Keratinocyte (primary cell): Measurements from ENCODE around the gene ST8SIA5. TPM values are rescaled to one million over a fixed set of nuclear protein-coding genes. Genes with fewer than 3 reads are reported as not detected.

Source experiments
- DNase-seq: peaks from one replicate; pipeline ENCODE4 v3.0.0-alpha.2; 2011; ENCODE audit warnings: low read depth, missing footprints, low spot score
- FAIRE-seq: peaks from 2 replicates; lab custom pipeline; 2011; peaks lifted over from hg19 to GRCh38; lab: Jason Lieb, UNC
- H2AFZ ChIP-seq: 2 replicates; pipeline ENCODE4 v1.6.0; 2012; ENCODE audit warnings: low read length, control low read depth, inconsistent platforms; ENCODE audit not compliant: control insufficient read depth
- H3K27ac ChIP-seq: 2 replicates; pipeline ENCODE4 v1.5.1; 2011; ENCODE audit warnings: low read length; ENCODE audit not compliant: control insufficient read depth, insufficient read depth
- H3K27me3 ChIP-seq: 3 replicates; pipeline ENCODE4 v1.6.0; 2011; ENCODE audit warnings: low read length; ENCODE audit not compliant: control insufficient read depth, insufficient read depth; ENCODE audit errors: extremely low read depth
- H3K36me3 ChIP-seq, 2 experiments: 2 replicates in 1 of 2; 3 replicates in 1 of 2; pipeline ENCODE4 v1.5.1; 2011; ENCODE audit warnings: low read length in 2 of 2, mild to moderate bottlenecking in 1 of 2; ENCODE audit not compliant: control insufficient read depth in 2 of 2, insufficient read depth in 2 of 2; ENCODE audit errors: extremely low read depth in 1 of 2
- H3K4me1 ChIP-seq: 3 replicates; pipeline ENCODE4 v1.5.1; 2011; ENCODE audit warnings: low read length; ENCODE audit not compliant: control insufficient read depth, insufficient read depth; ENCODE audit errors: extremely low read depth
- H3K4me2 ChIP-seq: 3 replicates; pipeline ENCODE4 v1.6.0; 2011; ENCODE audit warnings: low read depth, low read length; ENCODE audit not compliant: control insufficient read depth, insufficient read depth; ENCODE audit errors: extremely low read depth
- H3K4me3 ChIP-seq, 3 experiments: fragments of 200-600 bp in 1 of 3; sonication (generic) in 1 of 3; 2 replicates in 2 of 3; 3 replicates in 1 of 3; pipeline ENCODE4 v1.5.1; 2011 to 2016; ENCODE audit warnings: low read length in 3 of 3, mild to moderate bottlenecking in 3 of 3, control low read depth in 2 of 3, inconsistent platforms in 1 of 3, low read depth in 1 of 3, mixed read lengths in 1 of 3, mixed run types in 1 of 3, moderate library complexity in 1 of 3; ENCODE audit not compliant: control insufficient read depth in 2 of 3, insufficient read depth in 2 of 3; ENCODE audit errors: extremely low read depth in 1 of 3
- H3K79me2 ChIP-seq: 2 replicates; pipeline ENCODE4 v1.6.0; 2012; ENCODE audit warnings: low read length; ENCODE audit not compliant: control insufficient read depth, insufficient read depth
- H3K9ac ChIP-seq: 3 replicates; pipeline ENCODE4 v1.6.0; 2011; ENCODE audit warnings: low read length; ENCODE audit not compliant: control insufficient read depth, insufficient read depth; ENCODE audit errors: extremely low read depth
- H3K9me1 ChIP-seq: 3 replicates; pipeline ENCODE4 v1.6.0; 2011; ENCODE audit warnings: low read length; ENCODE audit not compliant: control insufficient read depth, insufficient read depth; ENCODE audit errors: extremely low read depth
- H3K9me3 ChIP-seq: 2 replicates; pipeline ENCODE4 v1.5.1; 2012; ENCODE audit warnings: low read depth, low read length; ENCODE audit not compliant: control insufficient read depth
- H4K20me1 ChIP-seq: 3 replicates; pipeline ENCODE4 v1.6.0; 2011; ENCODE audit warnings: low read length; ENCODE audit not compliant: control insufficient read depth, insufficient read depth; ENCODE audit errors: extremely low read depth
- EZH2 ChIP-seq: IDR thresholded peaks from one replicate; pipeline ENCODE4 v1.6.1; 2012; ENCODE audit warnings: inconsistent platforms, mild to moderate bottlenecking, low read length, moderate library complexity
- dilution Hi-C: fragments of 300-500 bp; cut with MboI; formaldehyde crosslinking; loops from one replicate; pipeline ENCODE4 v1.7.0; 2020; ENCODE audit warnings: low sequenced_read_pairs; ENCODE audit not compliant: extremely low pct_ligation_motif_present
- polyA plus RNA-seq, 5 experiments: library from polyadenylated mRNA; depleted of rRNA in 3 of 5; stranded (reverse) in 3 of 5; stranded (forward) in 1 of 5; unstranded in 1 of 5; fragments of >200 nt; gene quantifications; 1 replicate in 1 of 5; 2 replicates in 3 of 5; 3 replicates in 1 of 5; pipeline versions ENCODE4 v1.2.1 to v1.2.3, GENCODE V29; 2011 to 2012; ENCODE audit warnings: missing spikeins in 2 of 5, low read depth in 1 of 5, low replicate concordance in 1 of 5
- TF ChIP-seq, protein P1 (sequence below), 3 experiments: IDR thresholded peaks in 1 of 3; conservative IDR thresholded peaks in 1 of 3; optimal IDR thresholded peaks in 1 of 3; 2 replicates in 2 of 3; 3 replicates in 1 of 3; pipeline versions ENCODE3 to v1.5.1; 2011; ENCODE audit warnings: low read length in 3 of 3, mild to moderate bottlenecking in 3 of 3, moderate library complexity in 2 of 3, control low read depth in 1 of 3, inconsistent platforms in 1 of 3; ENCODE audit not compliant: insufficient read depth in 2 of 3; ENCODE audit errors: extremely low read depth in 1 of 3

ST8SIA5 gene
- polyA plus RNA-seq, 1 donor (not counting 4 experiments of a cell fraction or from before 2014, with no cell fraction given), result under 0.01 TPM

DNA sequence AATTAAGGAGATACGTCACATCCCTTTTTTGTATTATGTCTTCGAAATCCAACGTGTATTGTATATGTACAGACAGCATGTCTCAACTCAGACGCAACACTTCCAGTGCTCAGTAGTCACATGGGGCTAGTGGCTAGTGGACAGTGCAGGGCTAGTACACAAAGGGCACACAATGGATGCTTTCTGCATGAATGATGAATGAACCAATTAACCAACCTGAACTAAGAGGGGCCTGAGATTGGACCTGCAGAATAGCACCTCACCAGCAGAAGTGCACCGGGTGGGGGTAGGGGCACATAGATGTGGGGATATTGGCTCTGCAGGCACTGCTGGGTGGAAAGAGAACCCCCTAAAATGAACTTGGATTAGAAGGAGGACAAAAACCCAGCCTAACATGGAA is 20.7 kb downstream of the ST8SIA5 start:
- Histone ChIP-seq H2AFZ (no peak overlapping the region), H3K4me1 (no peaks in the 10 kb centered on the region), H3K36me3 (no peaks in the 10 kb centered on the region), H3K9me3 (no peaks in the 10 kb centered on the region), H3K4me2 (no peak overlapping the region), H3K79me2 (no peaks in the 10 kb centered on the region), H3K27ac (no peak overlapping the region), H3K4me3 (no peak overlapping the region), H4K20me1 (no peaks in the 10 kb centered on the region), H3K27me3 (peaks cover 3% of the 10 kb centered on the region), H3K9ac (no peak overlapping the region), H3K9me1 (no peaks in the 10 kb centered on the region)
- no peak for FAIRE-seq
- TF ChIP-seq, protein P1, sequence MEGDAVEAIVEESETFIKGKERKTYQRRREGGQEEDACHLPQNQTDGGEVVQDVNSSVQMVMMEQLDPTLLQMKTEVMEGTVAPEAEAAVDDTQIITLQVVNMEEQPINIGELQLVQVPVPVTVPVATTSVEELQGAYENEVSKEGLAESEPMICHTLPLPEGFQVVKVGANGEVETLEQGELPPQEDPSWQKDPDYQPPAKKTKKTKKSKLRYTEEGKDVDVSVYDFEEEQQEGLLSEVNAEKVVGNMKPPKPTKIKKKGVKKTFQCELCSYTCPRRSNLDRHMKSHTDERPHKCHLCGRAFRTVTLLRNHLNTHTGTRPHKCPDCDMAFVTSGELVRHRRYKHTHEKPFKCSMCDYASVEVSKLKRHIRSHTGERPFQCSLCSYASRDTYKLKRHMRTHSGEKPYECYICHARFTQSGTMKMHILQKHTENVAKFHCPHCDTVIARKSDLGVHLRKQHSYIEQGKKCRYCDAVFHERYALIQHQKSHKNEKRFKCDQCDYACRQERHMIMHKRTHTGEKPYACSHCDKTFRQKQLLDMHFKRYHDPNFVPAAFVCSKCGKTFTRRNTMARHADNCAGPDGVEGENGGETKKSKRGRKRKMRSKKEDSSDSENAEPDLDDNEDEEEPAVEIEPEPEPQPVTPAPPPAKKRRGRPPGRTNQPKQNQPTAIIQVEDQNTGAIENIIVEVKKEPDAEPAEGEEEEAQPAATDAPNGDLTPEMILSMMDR (optimal IDR thresholded peaks at IDR 0.05 in 1 of 3, IDR thresholded peaks at IDR 0.05 in 1 of 3, conservative IDR thresholded peaks at IDR 0.05 in 1 of 3; ENCODE audit: extremely low read depth in 1 of 3, insufficient read depth in 2 of 3, low read length in 3 of 3), result no peak
- TF ChIP-seq EZH2, result no peak
- DNase-seq, result no peak
- dilution Hi-C loops, result no loop called here

DNA sequence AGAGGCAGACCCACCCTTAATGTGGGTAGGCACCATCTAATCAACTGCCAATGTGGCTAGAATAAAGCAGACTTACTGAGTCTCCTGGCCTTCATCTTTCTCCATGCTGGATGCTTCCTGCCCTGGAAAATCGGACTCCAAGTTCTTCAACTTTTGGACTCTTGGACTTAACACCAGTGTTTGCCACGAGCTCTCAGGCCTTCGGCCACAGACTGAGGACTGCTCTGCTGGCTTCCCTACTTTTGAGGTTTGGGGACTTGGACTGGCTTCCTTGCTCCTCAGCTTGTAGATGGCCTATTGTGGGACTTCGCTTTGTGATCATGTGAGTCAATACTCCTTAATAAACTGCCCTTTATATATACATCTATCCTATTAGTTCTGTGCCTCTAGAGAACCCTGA is 21.9 kb downstream of the ST8SIA5 start:
- TF ChIP-seq, protein P1 (optimal IDR thresholded peaks at IDR 0.05 in 1 of 3, IDR thresholded peaks at IDR 0.05 in 1 of 3, conservative IDR thresholded peaks at IDR 0.05 in 1 of 3; ENCODE audit: extremely low read depth in 1 of 3, insufficient read depth in 2 of 3, low read length in 3 of 3), result no peak
- no peak for TF ChIP-seq EZH2
- H3K36me3 ChIP-seq, result no peaks in the 10 kb centered on the region
- dilution Hi-C loops, result no loop called here
- H2AFZ ChIP-seq, result no peak overlapping the region
- no peaks in the 10 kb centered on the region for H3K9me1 ChIP-seq
- H3K4me2 ChIP-seq, result no peak overlapping the region
- no peak for DNase-seq
- H3K27me3 ChIP-seq, result peaks cover 3% of the 10 kb centered on the region
- no peaks in the 10 kb centered on the region for H3K4me1 ChIP-seq
- no peak for FAIRE-seq
- no peak overlapping the region for H3K27ac ChIP-seq
- H3K9ac ChIP-seq, result no peak overlapping the region
- no peaks in the 10 kb centered on the region for H3K79me2 ChIP-seq
- H3K4me3 ChIP-seq, result no peak overlapping the region
- H4K20me1 ChIP-seq, result no peaks in the 10 kb centered on the region
- peaks cover 3% of the 10 kb centered on the region for H3K9me3 ChIP-seq
